Hepatocyte (in vitro differentiated cells): Measurements from ENCODE around the gene KCNA10. TPM values are rescaled to one million over a fixed set of nuclear protein-coding genes. Genes with fewer than 3 reads are reported as not detected.
A peak's percentile ranks its signal among the peaks of the same experiment; 100 is the strongest.

Experiments used
- DNase-seq: peaks from one replicate; pipeline ENCODE4 v3.0.0-alpha.2; 2016; ENCODE audit warnings: low spot score
- H2AFZ ChIP-seq: fragments of 200-600 bp; sonication (generic); 2 replicates; pipeline ENCODE4 v1.6.0; 2016; ENCODE audit warnings: antibody characterized with exemption, mild to moderate bottlenecking
- H3K27ac ChIP-seq: fragments of 200-600 bp; sonication (generic); 2 replicates; pipeline ENCODE4 v1.5.1; 2016; ENCODE audit warnings: mild to moderate bottlenecking
- H3K27me3 ChIP-seq: fragments of 200-600 bp; sonication (generic); 2 replicates; pipeline ENCODE4 v1.6.1; 2016
- H3K36me3 ChIP-seq: fragments of 200-600 bp; sonication (generic); replicated peaks from 2 replicates; pipeline ENCODE4 v1.5.1; 2016; ENCODE audit warnings: low read depth; ENCODE audit not compliant: insufficient read depth
- H3K4me1 ChIP-seq: fragments of 200-600 bp; sonication (generic); 2 replicates; pipeline ENCODE4 v1.5.1; 2016; ENCODE audit warnings: mild to moderate bottlenecking, moderate library complexity; ENCODE audit not compliant: insufficient read depth
- H3K4me2 ChIP-seq: fragments of 200-600 bp; sonication (generic); 2 replicates; pipeline ENCODE4 v1.6.0; 2016
- H3K4me3 ChIP-seq: fragments of 200-600 bp; sonication (generic); 2 replicates; pipeline ENCODE4 v1.5.1; 2016; ENCODE audit warnings: mild to moderate bottlenecking
- H3K79me2 ChIP-seq: fragments of 200-600 bp; sonication (generic); 2 replicates; pipeline ENCODE4 v1.6.0; 2017; ENCODE audit warnings: mild to moderate bottlenecking
- H3K9me2 ChIP-seq: fragments of 200-600 bp; sonication (generic); replicated peaks from 2 replicates; pipeline ENCODE4 v1.6.0; 2017; ENCODE audit warnings: mild to moderate bottlenecking; ENCODE audit not compliant: insufficient read depth
- H3K9me3 ChIP-seq: fragments of 200-600 bp; sonication (generic); 2 replicates; pipeline ENCODE4 v1.5.1; 2016; ENCODE audit warnings: low read depth, mild to moderate bottlenecking
- H4K20me1 ChIP-seq: fragments of 200-600 bp; sonication (generic); 2 replicates; pipeline ENCODE4 v1.6.0; 2016; ENCODE audit warnings: mild to moderate bottlenecking; ENCODE audit not compliant: insufficient read depth, poor library complexity, severe bottlenecking
- EZH2 ChIP-seq: fragments of 200-600 bp; sonication (generic); IDR thresholded peaks from 2 replicates; pipeline ENCODE4 v1.6.1; 2016; ENCODE audit warnings: antibody characterized with exemption, mild to moderate bottlenecking, borderline replicate concordance
- EZH2phosphoT487 ChIP-seq: fragments of 200-600 bp; sonication (generic); IDR thresholded peaks from one replicate; pipeline ENCODE4 v1.6.1; 2018; ENCODE audit warnings: antibody characterized with exemption, mild to moderate bottlenecking, low read depth, moderate library complexity; ENCODE audit not compliant: unreplicated experiment, severe bottlenecking
- WGBS: methylation state at CpG from one replicate; pipeline ENCODE4 v1.1.6; 2016; ENCODE audit warnings: low lambda C conversion rate; ENCODE audit errors: missing lambda C conversion rate; 5-methylcytosine and 5-hydroxymethylcytosine counted together
- polyA plus RNA-seq: library from polyadenylated mRNA; unstranded; fragments of >200 nt; fragmentation: Nextera tagmentation; extraction: Ambion mirVana; gene quantifications from 2 replicates; pipeline ENCODE4 v1.2.1, GENCODE V29; 2016
- total RNA-seq: library from RNA; depleted of rRNA; stranded (reverse); fragments of >200 nt; gene quantifications from 2 replicates; pipeline ENCODE4 v1.2.3, GENCODE V29; 2014
- TF ChIP-seq, protein P1 (sequence below): fragments of 200-600 bp; sonication (generic); IDR thresholded peaks from 2 replicates; pipeline ENCODE4 v1.5.1; 2016; ENCODE audit warnings: antibody characterized with exemption, mild to moderate bottlenecking; ENCODE audit not compliant: poor library complexity

KCNA10 gene
- total and polyA plus RNA-seq, 2 experiments from 2014 or later = not detected

DNA sequence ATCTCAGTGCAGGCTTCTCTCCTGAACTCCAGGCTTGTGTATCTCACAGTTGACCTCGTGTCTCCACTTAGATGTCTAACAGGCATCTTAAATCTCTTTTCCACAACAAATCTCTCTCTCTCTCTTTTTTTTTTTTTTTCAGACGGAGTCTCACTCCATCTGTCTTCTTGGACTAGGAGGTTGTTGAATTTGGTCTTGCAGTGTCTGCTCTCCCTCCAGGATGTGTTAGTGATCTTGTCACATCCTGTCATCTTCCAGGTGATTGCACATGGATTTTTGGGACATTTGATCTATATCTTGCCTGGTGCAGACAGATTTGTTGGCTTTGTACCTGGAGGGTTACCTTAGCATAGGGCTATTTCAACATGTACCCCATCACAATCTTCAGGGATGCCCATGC lies 26.5 kb upstream of the KCNA10 start:
- DNase-seq = no peak
- H3K27ac ChIP-seq = no peak overlapping the region
- H3K27me3 ChIP-seq = peaks cover 4% of the 10 kb centered on the region
- H4K20me1 ChIP-seq = no peaks in the 10 kb centered on the region
- H3K4me2 ChIP-seq = no peak overlapping the region
- no peaks in the 10 kb centered on the region for H3K36me3 ChIP-seq
- TF ChIP-seq, protein P1, sequence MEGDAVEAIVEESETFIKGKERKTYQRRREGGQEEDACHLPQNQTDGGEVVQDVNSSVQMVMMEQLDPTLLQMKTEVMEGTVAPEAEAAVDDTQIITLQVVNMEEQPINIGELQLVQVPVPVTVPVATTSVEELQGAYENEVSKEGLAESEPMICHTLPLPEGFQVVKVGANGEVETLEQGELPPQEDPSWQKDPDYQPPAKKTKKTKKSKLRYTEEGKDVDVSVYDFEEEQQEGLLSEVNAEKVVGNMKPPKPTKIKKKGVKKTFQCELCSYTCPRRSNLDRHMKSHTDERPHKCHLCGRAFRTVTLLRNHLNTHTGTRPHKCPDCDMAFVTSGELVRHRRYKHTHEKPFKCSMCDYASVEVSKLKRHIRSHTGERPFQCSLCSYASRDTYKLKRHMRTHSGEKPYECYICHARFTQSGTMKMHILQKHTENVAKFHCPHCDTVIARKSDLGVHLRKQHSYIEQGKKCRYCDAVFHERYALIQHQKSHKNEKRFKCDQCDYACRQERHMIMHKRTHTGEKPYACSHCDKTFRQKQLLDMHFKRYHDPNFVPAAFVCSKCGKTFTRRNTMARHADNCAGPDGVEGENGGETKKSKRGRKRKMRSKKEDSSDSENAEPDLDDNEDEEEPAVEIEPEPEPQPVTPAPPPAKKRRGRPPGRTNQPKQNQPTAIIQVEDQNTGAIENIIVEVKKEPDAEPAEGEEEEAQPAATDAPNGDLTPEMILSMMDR = no peak
- H3K9me3 ChIP-seq = no peaks in the 10 kb centered on the region
- H3K4me1 ChIP-seq = no peaks in the 10 kb centered on the region
- H3K4me3 ChIP-seq = no peak overlapping the region
- WGBS = 56% methylated on average over 2 of the region's 2 CpGs
- no peaks in the 10 kb centered on the region for H3K79me2 ChIP-seq
- H2AFZ ChIP-seq = no peak overlapping the region
- no peaks in the 10 kb centered on the region for H3K9me2 ChIP-seq

DNA sequence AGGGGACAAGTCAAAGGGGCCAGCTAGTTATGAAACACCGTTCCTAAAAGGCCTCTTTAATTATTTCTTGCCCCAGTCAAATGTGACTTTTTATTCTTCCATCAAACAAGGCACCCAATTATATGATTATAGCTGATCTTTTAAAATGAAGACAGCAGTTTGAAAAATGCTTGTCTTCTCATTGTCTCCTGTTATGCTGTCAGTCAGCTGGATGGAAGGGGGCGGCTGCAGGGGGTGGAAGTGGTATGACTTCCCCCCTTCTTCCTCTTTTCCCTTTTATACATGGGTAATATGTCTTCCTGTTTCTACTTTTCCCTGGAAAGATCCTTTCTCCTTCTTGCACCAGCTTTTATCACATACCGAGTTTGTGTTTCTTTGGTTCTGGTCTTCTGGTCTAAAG lies 25.8 kb upstream of the KCNA10 start:
- no peaks in the 10 kb centered on the region for H3K4me1 ChIP-seq
- no peak overlapping the region for H3K4me3 ChIP-seq
- no peak overlapping the region for H3K27ac ChIP-seq
- H3K9me3 ChIP-seq = no peaks in the 10 kb centered on the region
- H4K20me1 ChIP-seq = no peaks in the 10 kb centered on the region
- 71% methylated on average over 3 of the region's 3 CpGs for WGBS
- TF ChIP-seq, protein P1 = no peak
- TF ChIP-seq EZH2phosphoT487 (no peak), EZH2 (no peak)
- H3K9me2 ChIP-seq = no peaks in the 10 kb centered on the region
- no peak overlapping the region for H2AFZ ChIP-seq
- no peaks in the 10 kb centered on the region for H3K79me2 ChIP-seq
- no peaks in the 10 kb centered on the region for H3K36me3 ChIP-seq
- H3K27me3 ChIP-seq = no peaks in the 10 kb centered on the region
- no peak for DNase-seq
- no peak overlapping the region for H3K4me2 ChIP-seq

DNA sequence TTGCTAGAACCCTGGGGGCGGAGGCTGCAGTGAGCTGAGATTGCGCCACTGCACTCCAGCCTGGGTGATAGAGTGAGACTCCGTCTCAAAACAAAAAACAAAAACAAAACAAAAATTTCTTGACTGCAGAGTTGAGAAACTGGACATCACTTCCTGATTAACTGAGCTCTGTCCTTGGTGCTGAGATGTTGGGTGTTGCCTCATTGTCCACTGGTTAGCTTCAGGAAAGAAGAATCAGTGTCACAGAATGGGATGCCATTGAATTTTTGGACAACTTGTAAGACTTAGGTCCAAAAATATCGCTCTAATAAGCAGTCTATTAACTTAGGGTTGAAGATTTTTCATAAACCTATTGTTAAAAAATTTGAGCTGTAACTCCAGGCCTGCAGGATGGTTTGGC lies 23.8 kb upstream of the KCNA10 start:
- TF ChIP-seq EZH2 = no peak
- no peak for TF ChIP-seq EZH2phosphoT487
- TF ChIP-seq, protein P1 = no peak
- Histone ChIP-seq H3K4me1 (no peaks in the 10 kb centered on the region), H3K9me3 (no peaks in the 10 kb centered on the region), H2AFZ (no peak overlapping the region), H3K9me2 (no peaks in the 10 kb centered on the region), H4K20me1 (no peaks in the 10 kb centered on the region), H3K79me2 (no peaks in the 10 kb centered on the region), H3K27ac (no peak overlapping the region), H3K4me3 (no peak overlapping the region), H3K4me2 (no peak overlapping the region), H3K36me3 (no peaks in the 10 kb centered on the region), H3K27me3 (no peaks in the 10 kb centered on the region)
- peak; percentile 72 for DNase-seq
- 48% methylated on average over 4 of the region's 4 CpGs for WGBS

DNA sequence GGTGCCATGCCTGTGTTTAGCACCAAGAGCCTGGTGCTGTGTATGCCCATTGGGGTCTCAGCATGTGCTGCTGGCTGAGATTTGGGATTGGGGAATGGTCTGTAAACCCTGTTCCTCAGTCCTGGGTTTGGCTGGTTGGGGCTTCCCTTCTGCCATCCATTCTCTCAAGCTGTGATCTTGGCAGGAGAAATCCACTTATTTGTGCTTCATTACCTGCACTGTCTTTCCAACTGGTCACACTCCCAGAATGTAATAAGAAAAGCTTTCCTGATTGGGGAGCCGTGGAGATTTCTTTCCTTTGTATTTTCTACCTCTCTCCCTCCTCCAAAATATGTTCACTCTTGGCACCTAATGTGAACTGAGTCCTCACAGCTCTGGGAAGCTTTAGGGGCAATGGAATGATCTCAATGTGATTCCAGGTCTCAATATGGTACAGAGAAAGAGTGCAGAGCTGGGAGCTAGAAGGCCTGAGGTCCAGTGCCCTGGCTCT lies 23.0 kb upstream of the KCNA10 start:
- Histone ChIP-seq H3K4me3 (no peak overlapping the region), H3K27ac (no peak overlapping the region), H3K4me2 (no peak overlapping the region), H4K20me1 (no peaks in the 10 kb centered on the region), H3K27me3 (no peaks in the 10 kb centered on the region), H3K4me1 (no peaks in the 10 kb centered on the region), H3K9me3 (no peaks in the 10 kb centered on the region), H3K9me2 (no peaks in the 10 kb centered on the region), H2AFZ (no peak overlapping the region), H3K36me3 (no peaks in the 10 kb centered on the region), H3K79me2 (no peaks in the 10 kb centered on the region)
- 47% methylated on average over 1 of the region's 1 CpG for WGBS
- no peak for DNase-seq
- no peak for TF ChIP-seq EZH2phosphoT487
- no peak for TF ChIP-seq EZH2
- TF ChIP-seq, protein P1 = no peak
